Type B pancreatic cell (in vitro differentiated cells): ENCODE data around the gene PEX5L. TPM values are rescaled to one million over a fixed set of nuclear protein-coding genes. Genes with fewer than 3 reads are reported as not detected.

ENCODE experiments used
- DNase-seq: peaks from one replicate; pipeline ENCODE4 v3.0.0; 2021; ENCODE audit warnings: mixed read lengths; ENCODE audit not compliant: unreplicated experiment; ENCODE audit errors: extremely low spot score
- H3K27ac Mint-ChIP-seq: 2 replicates; pipeline ENCODE4 v1.8.0; 2021; ENCODE audit warnings: mild to moderate bottlenecking, mixed read lengths
- H3K27me3 Mint-ChIP-seq: 2 replicates; pipeline ENCODE4 v1.8.0; 2021; ENCODE audit warnings: mixed read lengths
- H3K36me3 Mint-ChIP-seq: 2 replicates; pipeline ENCODE4 v1.8.0; 2021; ENCODE audit warnings: mixed read lengths
- H3K4me1 Mint-ChIP-seq: one replicate; pipeline ENCODE4 v1.8.0; 2021; ENCODE audit warnings: mixed read lengths; ENCODE audit not compliant: unreplicated experiment
- H3K4me3 Mint-ChIP-seq: 2 replicates; pipeline ENCODE4 v1.8.0; 2021; ENCODE audit warnings: mild to moderate bottlenecking, mixed read lengths
- H3K9me3 Mint-ChIP-seq: 2 replicates; pipeline ENCODE4 v1.8.0; 2021; ENCODE audit warnings: mixed read lengths
- total RNA-seq: library from RNA; stranded (reverse); gene quantifications from 2 replicates; pipeline ENCODE4 v1.2.1, GENCODE V29; 2021; ENCODE audit warnings: low replicate concordance
- TF ChIP-seq, protein P1 (sequence below): fragments of 200-600 bp; sonication (generic); conservative IDR thresholded peaks from 2 replicates; pipeline ENCODE4 v1.5.0; 2021; ENCODE audit warnings: antibody characterized with exemption, mild to moderate bottlenecking

The PEX5L gene
- total RNA-seq, 1 donor from 2014 or later = 1.1 TPM

DNA sequence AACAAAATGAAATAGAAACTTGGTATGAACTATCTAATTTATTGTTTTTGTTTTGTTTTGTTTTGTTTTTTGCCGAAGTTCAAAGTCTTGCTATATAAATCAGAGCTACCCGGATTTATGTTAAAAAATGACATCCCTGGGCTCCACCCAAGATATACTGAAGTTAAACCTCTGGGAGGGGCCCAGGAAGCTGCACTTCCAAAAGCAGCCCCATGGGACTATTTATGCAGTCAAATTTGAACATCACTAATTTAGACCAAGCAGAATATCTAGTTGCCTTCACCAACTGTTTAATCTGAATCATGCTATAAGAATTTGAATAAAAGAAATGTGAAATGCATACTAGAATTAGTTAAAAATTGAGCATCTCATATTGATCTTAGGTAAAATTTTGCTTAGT, 32.2 kb downstream of the PEX5L start:
- no peak for DNase-seq

DNA sequence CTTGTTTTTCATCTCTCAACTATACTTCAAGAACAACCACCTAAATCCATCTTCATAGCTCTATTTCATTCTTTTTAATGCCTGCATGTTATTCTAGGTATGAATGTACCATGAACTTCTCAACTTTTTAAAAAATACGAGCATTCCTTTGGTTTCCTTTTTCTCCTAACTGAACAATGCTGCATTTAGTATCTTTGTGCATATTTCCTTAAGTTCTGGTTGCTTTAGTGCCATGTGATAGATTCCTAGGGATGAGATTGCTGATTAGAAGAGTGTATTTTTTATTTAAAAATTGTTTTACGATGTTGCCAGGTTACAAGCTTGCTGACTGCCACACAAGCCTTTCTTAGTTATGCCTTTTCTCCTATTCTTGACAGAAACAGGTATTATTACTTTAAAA, 34.7 kb downstream of the PEX5L start:
- H3K4me1 Mint-ChIP-seq = no peaks in the 10 kb centered on the region
- H3K36me3 Mint-ChIP-seq = no peaks in the 10 kb centered on the region
- TF ChIP-seq, protein P1, sequence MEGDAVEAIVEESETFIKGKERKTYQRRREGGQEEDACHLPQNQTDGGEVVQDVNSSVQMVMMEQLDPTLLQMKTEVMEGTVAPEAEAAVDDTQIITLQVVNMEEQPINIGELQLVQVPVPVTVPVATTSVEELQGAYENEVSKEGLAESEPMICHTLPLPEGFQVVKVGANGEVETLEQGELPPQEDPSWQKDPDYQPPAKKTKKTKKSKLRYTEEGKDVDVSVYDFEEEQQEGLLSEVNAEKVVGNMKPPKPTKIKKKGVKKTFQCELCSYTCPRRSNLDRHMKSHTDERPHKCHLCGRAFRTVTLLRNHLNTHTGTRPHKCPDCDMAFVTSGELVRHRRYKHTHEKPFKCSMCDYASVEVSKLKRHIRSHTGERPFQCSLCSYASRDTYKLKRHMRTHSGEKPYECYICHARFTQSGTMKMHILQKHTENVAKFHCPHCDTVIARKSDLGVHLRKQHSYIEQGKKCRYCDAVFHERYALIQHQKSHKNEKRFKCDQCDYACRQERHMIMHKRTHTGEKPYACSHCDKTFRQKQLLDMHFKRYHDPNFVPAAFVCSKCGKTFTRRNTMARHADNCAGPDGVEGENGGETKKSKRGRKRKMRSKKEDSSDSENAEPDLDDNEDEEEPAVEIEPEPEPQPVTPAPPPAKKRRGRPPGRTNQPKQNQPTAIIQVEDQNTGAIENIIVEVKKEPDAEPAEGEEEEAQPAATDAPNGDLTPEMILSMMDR = no peak
- H3K27me3 Mint-ChIP-seq = no peaks in the 10 kb centered on the region
- DNase-seq = no peak
- no peaks in the 10 kb centered on the region for H3K9me3 Mint-ChIP-seq
- no peak overlapping the region for H3K27ac Mint-ChIP-seq
- H3K4me3 Mint-ChIP-seq = no peak overlapping the region

More for the DNA sequence above, 32.2 kb downstream of the PEX5L start:
- TF ChIP-seq, protein P1 = no peak
- no peaks in the 10 kb centered on the region for H3K27me3 Mint-ChIP-seq
- no peak overlapping the region for H3K4me3 Mint-ChIP-seq
- no peaks in the 10 kb centered on the region for H3K4me1 Mint-ChIP-seq
- no peaks in the 10 kb centered on the region for H3K9me3 Mint-ChIP-seq
- H3K27ac Mint-ChIP-seq = no peak overlapping the region
- no peaks in the 10 kb centered on the region for H3K36me3 Mint-ChIP-seq

DNA sequence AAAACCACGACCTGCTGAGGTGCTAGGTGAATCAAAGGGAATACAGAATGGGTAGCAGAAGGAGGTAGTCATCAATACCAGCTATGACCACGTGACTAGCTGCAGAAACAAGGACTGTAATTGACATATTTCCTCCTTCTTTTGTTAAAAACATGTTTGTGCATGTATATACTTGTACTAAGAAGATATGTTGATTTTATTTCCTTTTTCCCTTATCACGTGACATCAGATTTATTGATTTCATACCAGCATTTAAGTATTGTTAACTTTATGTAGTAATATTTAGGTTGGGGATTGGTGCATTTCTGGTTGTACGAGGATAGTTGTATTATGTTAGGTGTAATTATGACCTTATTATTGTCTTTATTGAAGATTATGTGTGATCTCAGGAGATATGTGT, 36.2 kb downstream of the PEX5L start:
- DNase-seq = no peak
- Mint-ChIP-seq H3K4me1 (no peaks in the 10 kb centered on the region), H3K36me3 (no peaks in the 10 kb centered on the region), H3K27me3 (no peaks in the 10 kb centered on the region), H3K4me3 (no peak overlapping the region), H3K27ac (no peak overlapping the region), H3K9me3 (no peaks in the 10 kb centered on the region)
- TF ChIP-seq, protein P1 = no peak

DNA sequence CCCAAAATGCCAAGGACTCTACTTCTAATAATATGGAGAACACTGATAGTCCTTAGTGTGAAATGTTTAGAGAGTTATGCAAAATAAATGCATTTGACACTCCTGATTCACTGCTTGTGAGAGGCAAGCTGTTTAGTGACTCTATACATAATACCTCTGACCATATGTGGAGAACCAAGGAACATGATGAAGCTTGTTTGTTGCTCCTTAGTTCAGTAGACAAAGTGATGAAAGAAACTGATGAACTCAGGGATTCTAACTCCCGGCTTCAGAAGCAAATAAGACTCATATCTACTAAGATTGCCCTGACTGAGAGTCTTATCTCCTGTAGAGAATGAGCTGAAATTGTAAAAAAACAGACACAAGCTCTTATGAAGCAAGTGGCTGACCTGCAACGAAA, 41.3 kb downstream of the PEX5L start:
- no peak for DNase-seq
- no peaks in the 10 kb centered on the region for H3K9me3 Mint-ChIP-seq
- TF ChIP-seq, protein P1 = no peak
- no peak overlapping the region for H3K27ac Mint-ChIP-seq
- no peaks in the 10 kb centered on the region for H3K4me1 Mint-ChIP-seq
- H3K4me3 Mint-ChIP-seq = no peak overlapping the region
- H3K36me3 Mint-ChIP-seq = no peaks in the 10 kb centered on the region
- no peaks in the 10 kb centered on the region for H3K27me3 Mint-ChIP-seq

DNA sequence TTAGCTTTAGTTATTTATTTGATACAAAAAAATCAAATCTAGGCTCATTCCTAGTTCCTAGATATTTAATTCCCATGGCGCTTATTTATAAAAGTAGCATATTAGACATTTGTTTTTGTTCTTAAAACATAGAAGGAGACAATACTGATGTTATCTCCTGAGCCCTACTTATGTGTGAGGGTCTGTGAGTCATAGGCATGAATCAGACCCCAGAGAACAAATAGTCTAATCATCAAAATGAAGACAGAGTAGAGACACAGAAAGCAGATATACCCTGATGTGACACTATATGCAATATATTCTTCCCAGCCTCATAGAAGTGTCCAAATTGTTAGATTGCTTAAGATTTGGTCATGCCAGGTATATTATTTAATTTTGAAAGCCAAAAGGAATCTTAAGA, 44.9 kb downstream of the PEX5L start:
- no peaks in the 10 kb centered on the region for H3K27me3 Mint-ChIP-seq
- no peak overlapping the region for H3K27ac Mint-ChIP-seq
- DNase-seq = no peak
- TF ChIP-seq, protein P1 = no peak
- no peaks in the 10 kb centered on the region for H3K9me3 Mint-ChIP-seq
- H3K36me3 Mint-ChIP-seq = no peaks in the 10 kb centered on the region
- H3K4me1 Mint-ChIP-seq = no peaks in the 10 kb centered on the region
- H3K4me3 Mint-ChIP-seq = no peak overlapping the region

DNA sequence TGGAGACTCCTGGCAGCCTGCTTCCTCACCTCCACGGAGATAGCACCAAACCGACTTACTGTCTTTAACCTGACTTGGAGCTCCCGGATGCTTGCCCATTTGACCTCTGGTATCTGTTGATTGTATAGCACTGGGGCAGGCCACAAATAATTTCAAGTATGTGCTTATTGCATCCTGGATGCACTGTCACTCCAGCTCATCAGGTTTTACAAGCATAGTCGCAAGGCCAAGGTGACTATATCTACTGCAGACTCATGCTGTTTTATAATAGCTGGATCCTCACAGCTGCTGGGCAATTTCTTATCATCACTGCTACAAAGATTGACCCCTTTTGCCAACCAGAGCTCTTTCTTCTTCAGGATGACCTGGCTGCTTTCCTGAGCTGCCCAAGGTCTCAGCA, 45.6 kb downstream of the PEX5L start:
- no peaks in the 10 kb centered on the region for H3K36me3 Mint-ChIP-seq
- no peak overlapping the region for H3K4me3 Mint-ChIP-seq
- H3K27me3 Mint-ChIP-seq = no peaks in the 10 kb centered on the region
- H3K4me1 Mint-ChIP-seq = no peaks in the 10 kb centered on the region
- no peak for DNase-seq
- H3K27ac Mint-ChIP-seq = no peak overlapping the region
- TF ChIP-seq, protein P1 = no peak
- no peaks in the 10 kb centered on the region for H3K9me3 Mint-ChIP-seq
